T-helper 22 cell (primary cell): Measurements from ENCODE around the gene PLXND1.

Source experiments
- DNase-seq: peaks from one replicate; pipeline ENCODE4 v3.0.0-alpha.2; 2020; ENCODE audit warnings: low read depth

Gene PLXND1

DNA sequence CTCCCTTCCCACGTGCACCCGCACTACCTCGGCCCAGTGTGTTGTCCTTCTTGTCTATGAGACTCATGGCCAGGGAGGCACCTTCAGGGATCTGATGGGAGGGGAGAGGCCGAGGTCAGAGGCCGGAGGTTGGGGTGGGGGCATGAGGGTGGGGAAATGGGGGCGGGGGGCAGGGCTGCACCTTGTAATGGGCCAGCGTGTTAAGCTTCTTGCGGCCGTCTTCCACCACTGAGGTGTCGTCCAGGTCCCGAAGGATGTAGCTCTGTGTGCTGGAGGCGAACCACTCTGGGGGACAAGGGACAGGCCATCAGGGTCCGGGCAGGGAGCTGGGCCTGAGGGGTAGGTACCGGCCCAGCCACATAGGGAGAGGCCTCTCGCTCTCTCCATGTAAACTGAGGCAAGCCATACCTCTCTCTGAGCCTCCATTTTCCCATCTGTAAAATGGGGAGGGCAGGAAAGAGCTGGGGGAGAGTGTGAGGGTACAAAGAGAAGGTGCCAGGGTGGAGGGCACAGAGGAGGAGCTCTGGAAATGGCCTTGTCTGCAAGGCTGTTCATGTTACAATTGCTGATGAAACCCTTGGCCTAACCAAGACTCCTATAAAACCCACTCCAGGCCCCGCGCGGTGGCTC is 44.7 kb downstream of the PLXND1 start:
- no peak for DNase-seq

DNA sequence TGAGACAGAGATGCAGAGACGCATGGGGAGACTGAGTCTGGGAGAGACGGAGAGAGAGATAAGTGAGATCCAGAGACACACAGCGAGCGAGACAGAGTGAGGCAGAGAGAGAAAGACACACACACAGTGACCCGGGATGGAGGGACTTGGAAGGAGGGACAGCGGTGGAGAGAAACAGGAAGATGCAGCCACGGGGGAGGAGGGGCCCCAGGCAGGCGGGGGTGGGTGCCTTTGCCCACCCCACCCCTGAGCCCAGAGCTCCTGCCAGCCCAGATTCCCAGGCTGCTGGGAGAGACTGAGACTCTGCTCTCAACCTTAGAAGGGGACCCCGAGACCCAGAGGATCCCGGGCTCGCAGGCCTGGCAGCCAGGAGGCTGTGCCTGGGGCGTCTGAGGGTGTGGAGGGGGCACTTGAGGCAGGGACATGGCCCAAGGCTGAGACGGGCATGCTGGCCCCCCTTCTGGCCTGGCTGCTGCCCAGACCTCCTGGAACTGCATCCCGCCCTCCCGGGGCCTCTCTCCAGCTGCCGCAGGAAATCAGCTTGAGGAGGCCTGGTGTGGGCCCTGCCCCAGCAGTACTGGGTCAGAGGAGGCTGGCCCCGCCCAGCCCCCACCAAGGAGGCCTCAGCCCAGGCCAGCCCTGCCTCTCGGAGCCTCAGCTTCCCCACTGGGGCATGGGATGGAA is 45.4 kb downstream of the PLXND1 start:
- no peak for DNase-seq

DNA sequence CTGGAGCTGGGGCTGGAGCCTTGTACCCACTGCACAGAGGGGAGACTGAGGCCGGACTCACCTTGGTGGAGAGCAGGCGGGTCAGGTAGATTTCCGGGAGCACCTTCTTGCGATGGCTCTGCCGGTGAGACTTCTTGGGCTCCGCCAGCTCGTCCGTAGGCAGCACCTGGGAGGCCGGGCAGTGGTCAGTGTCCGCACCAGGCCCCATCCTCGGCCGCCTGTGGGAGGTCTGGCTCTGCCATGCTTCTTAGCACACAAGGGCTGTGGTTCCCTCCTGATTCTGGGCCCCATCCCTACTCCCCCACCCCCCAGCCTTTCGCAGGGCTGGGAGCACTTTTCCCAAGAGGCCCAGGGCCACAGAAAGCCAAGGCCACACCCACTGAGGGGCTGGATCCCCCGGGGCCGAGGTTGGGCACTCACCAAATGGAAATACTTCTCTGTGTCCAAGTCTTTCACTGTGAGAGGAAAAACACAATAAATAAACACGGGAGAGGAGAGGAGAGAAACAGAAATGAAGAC is 46.1 kb downstream of the PLXND1 start:
- no peak for DNase-seq

DNA sequence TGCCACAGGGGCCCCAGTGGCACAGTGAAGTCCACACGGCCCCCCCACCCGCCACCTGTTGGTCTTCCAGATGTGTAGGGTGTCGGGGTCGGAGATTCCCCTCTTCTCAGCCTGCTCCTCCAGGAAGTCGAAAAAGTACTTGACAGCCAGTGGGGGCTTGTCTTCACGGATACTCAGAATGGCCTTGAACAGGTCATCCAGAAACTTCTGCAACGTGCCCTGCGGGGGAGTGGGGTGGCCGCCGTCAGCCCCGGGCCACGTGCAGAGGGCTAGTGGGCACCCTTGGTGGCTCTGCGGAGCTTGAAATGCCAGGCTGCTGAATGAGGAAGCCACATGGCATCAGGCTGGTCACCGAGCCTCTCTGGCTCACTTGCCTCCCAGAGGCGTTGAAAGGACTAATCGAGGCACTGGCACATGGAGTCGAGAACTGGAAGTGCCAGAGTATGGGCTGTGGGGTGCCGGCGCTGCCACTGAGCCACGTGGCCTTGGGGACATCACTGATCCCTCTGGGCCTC is 46.9 kb downstream of the PLXND1 start:
- no peak for DNase-seq

DNA sequence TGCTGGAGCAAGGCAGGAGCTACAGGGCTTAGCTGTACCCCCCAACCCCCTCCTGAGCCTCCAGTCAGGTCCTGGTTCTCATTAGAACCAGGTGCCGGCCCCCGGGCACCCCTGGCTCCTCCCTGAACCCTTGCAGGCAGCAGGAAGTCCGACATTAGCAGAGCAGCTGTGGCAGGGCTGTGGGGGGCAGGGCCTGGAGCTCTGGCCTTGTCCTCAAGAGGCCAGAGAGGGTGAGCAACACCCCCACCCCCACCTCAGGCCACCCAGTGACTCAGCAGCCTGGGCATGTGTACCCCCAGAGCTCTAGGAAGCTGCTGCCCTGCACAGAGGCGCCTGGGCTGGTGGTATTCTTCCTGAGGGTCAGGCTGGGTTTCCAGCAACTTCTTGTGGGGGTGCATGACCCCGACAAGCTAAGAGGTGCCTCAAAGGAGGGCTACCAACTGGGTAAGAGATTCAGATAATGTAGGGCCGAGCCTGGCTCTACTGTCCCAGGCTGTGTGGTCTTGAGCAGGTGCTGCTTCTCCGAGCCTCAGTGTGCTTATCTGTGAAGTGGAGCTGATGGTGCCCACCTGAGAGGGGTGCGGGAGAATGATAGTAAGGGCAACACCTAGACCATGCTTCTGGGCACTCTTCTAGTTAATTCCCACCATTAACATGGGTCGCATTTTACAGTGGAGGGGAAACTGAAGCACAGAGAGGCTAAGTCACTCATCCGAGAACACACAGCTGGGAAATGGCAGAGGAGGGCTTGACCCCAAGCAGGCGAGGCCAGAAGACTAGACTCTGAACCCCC is 47.5 kb downstream of the PLXND1 start:
- DNase-seq = no peak

DNA sequence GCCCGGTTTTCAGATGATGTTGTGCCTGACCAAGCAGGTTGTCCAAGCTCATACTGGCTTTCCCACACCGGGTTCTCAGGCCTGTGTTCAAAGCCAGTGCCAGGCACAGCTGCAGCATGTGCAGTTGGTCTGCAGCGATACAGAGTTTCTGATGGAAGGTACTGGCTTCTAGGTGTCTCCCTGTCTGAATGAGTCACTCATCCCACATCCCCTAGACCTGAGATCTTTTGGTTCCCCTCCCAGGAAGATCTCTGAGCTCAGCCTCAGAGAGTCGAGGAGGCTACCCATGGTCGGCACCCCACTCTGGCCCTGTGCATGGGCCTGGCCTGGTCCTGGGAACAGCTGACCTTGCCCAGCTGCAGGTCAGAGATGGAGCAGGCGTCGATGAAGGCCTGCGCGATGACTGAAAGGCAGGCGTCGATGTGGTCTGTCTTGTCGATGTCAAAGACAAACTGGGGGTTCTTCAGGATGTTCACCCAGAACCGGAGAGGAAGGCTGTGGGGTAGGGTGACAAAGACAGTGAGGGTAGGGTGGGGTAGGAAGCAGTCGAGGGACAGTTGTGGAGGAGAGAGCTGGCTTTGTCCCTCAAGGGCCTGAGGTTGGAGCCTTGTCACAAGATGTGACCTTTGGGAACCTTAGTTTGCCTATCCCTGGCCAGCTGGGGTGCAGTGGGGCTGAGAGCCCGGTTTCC is 48.2 kb downstream of the PLXND1 start:
- no peak for DNase-seq

DNA sequence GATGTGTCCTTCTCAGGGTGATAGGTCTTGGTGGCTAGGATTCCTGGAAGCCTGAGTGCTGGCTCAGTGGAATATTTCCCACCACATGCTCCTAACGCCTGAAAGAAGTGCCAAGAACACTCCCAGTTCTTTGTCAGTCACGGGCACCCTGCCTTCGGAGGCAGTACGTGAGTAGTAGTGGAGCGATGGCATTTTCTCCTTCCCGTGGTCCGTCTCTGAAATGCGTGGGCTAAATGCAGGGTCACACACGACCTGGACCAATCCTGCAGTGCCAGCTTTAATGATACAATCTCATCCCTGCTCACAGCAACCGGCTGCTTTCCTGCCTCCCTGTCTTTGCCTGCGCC is 49.0 kb downstream of the PLXND1 start:
- no peak for DNase-seq

DNA sequence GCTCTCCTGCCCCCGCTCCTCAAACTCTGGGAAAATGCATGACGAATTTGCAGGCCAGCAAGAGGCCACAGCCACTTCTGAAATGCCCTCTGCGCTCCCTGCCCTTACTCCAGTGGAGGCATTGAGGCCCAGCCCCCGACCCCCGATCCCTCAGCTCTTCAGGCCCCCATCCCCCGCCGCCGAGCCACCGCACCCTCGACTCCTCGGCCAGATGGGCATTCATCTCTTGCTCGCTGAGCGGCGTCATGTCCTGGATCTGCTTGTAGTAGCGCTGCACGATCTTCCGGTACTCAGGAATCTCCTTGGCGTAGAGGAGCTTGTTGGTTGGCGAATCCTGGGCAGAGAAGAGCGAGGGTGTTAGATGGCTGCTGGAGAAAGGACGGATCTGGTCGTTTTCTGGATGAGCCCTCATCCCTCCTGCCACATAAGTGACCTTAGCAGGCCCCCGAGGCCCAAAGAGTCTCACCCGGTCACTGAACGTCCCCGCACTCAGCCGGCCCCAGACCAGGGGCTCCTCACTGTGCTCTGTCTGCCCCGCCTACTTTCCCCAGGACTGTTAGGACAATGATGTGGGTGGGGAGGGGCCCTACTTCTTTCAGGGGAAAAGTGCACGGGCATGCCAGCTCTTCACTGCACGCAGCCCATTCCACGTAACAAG is 49.5 kb downstream of the PLXND1 start:
- DNase-seq = no peak

DNA sequence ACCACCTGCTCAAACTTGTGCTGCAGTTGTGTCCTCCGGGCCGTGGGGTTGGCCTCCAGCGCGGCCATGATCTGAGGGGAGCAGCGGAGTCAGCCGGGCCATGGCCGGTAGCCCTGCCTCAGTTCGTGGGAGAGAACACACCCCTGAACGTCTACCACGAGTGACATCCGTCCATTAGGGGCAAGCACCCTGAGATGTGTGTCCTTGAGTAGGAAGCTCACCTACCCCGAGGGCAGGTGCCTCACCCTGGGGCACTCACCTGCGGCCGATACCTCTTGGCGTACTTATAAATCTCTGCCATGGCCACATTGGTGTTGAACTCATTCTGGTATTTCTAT is 50.1 kb downstream of the PLXND1 start:
- DNase-seq = no peak

DNA sequence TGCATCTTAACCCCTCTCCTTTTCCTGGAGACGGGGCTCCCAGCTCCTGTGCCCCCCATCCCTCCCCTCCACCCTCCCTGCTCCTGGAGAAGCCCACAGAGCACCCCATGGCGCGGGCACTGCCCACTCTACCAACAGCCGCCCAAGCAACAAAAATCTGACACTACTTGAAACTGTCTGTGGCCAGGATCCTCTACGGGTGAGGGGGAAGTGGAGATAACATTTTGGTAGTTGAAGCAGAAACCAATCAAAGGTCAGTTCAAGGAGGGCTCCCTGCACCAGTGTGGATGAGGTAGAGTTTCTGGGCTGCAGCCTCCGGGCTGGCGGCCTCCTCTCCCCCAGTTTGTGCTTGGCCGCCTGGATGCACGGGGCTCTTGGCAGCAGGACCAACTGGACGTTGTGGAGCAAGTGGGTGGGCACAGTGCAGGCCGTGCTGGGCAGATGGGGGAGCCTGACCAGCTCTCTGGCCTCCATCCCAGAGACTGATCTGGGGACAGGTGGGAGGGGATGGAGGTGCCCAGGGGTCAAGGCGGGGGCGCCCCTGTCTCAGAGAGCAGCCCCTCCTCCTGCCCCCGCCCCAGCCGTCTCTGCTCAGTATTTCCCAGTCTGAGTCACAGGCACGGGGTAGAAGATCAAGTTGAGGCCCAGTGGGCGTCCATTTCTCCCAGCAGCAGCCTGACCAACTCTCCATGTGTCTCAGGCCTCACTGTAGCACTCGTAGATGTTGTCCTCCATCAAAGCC is 50.7 kb downstream of the PLXND1 start:
- no peak for DNase-seq

DNA sequence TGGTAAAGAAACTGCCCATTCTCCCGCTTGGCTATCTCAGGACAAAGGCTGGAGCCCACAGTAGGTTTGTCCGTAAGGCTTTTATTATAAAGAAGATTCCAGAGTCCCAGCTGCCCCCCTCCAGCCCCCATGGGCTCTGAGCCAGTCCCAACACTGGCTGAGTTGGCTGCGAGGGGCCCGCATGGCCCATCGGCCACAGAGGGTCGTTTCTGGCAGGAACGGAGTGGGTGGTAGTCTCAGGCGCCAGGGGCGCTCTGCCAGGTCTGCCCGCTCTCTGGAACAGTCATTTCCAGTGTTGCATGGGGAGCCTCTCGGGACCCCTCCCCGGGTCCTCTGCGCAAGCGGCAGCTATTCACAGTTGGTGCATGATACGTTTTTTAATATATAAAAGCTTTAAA is 51.3 kb downstream of the PLXND1 start:
- no peak for DNase-seq

DNA sequence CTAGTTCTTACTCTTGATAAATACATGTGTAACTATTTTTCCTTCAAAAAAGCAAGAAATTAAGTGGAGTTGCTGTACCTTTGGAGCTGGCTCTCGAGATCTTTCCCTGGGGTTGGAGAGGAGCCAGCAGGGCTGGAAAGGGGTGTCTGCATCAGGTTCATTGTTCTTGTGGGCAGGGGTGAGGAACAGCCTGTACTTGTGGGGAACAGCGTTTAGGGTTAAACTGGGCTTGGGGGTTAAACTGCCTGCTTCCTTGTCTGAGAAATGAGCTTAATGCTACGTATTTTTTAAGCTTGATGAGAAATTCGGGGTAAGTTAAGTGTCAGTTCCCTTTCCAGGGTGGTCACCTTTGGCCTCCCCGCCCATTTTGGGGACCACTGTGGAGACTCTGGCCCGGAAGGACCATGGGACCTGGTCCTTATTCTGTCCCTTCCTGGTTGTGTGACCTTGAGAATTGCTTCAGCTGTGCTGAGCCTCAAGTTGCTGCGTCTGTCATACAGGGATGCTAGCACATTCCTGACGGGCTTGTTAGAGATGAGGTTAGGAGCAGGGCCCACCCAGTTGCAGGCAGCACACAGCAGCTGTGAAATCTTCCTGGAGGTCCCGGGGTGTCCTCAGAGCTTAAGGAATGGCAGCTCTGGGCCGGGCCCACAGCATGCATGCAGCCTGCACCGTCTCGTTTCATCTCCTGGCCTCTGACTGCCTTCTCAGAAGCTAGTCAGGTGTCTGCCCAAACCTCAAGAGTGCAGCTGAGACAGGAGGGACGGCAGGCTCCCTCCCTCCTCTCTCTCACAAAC is 51.9 kb downstream of the PLXND1 start:
- no peak for DNase-seq

DNA sequence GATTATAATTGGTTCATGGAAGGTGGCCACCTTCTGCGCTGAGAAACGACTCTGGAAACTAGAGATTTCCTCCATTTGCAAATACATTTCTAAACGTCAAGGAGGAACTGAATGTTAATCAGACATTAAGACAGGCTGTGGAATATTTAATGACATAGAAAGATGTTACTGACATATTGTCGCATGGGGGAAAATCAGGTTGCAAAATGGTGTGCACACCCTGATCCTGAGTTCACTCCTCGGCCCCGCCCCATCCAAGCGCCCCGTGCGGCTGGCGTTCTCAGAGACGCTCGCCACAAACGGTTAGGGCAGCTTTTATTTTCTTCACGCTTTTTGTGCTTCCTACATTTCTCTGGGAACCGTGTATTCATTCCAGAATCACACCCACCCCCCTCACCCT is 52.8 kb downstream of the PLXND1 start:
- DNase-seq = no peak

DNA sequence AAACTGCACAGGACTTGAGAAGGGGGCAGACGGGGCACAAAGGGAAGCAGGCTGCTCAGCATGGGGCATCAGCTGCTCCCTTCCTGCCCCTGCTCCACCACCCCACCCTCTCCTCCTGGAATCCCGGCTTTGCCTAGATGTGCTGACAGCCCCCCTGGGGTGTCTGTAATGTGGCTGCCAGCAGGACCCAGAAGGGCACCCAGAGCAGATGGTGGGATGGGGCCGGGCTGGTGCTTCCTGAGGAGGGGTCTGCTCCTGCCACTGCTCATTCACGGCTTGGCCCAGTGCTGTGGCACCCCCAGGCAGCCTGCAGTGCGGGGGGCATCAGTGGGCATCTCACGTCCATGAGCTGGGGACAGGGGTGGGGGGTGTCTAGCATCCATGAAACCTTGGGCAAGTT is 53.3 kb downstream of the PLXND1 start:
- no peak for DNase-seq

DNA sequence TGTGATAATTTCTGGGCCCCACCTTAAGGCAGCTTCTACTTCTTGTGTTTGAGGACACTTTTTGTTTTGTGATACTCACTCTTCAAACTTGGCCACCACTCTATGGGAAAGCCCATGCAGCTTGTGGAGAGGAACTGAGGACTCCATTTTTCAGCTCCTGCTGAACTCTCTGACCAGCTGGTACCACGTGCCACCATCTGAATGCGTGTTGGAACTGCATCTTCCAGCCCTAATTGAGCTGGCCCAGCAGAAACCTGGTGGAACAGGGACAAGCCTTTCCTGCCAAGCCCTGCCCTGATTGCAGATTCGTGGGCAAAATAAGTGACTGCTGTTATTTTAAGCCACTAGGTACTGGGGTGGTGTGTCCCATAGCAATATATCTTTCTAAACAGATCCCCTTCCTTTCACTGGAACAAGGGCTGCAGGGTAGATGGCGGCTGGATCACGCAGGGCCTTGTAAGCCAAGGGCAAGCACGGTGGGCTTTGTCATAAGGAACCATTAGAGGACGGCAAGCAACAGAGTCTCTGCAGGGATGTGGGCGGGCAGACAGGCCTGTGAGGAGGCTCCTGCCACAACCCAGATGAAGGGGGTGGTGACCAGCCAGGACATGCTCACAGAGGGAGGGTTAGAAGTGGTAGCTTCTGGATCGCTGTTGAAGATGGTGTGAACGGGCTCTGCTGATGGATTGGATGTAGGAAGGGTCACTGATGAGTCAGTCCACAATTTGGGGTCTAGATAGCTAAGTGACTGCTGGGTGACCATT is 54.0 kb downstream of the PLXND1 start:
- DNase-seq = no peak

DNA sequence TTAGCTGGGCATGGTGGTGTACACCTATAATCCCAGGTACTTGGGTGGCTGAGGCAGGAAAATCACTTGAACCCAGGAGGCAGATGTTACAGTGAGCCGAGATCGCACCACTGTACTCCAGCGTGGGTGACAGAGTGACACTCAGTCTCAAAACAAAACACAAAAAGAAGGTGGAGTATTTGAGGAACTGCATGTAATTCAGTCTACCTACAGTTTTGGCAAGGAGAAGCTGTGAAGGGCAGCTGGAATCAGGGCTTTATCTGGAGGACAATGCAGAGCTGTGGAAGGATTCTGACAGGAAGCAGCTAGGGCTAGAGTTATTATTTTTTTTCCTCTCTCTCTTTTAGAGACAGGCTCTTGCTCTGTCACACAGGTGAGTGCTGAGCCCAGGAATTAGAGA is 56.7 kb downstream of the PLXND1 start:
- DNase-seq = no peak

DNA sequence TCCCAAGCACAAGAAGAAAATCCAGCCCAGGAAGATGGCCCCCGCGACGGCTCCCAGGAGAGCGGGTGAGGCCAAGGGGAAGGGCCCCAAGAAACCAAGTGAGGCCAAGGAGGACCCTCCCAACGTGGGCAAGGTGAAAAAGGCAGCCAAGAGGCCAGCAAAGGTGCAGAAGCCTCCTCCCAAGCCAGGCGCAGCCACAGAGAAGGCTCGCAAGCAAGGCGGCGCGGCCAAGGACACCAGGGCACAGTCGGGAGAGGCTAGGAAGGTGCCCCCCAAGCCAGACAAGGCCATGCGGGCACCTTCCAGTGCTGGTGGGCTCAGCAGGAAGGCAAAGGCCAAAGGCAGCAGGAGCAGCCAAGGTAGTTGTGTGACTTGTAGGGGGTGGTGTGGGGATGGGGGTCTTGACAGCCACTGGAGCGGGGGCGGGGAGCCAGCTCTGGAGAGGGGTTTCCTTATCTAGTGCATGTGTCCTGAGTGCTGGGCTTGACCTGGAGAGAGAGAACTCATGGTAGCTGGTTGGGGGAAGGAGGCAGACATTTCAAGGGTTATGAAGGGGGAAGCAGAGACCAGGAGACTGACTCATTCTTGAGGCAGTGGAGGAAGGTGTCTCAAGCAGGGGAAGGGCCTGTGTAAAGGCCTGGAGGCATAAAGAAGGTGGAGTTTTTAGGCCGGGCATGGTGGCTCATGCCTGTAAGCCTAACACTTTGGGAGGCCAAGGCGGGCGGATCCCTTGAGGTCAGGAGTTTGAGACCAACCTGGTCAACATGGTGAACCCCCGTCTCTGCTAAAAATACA is 57.3 kb downstream of the PLXND1 start:
- DNase-seq = no peak

DNA sequence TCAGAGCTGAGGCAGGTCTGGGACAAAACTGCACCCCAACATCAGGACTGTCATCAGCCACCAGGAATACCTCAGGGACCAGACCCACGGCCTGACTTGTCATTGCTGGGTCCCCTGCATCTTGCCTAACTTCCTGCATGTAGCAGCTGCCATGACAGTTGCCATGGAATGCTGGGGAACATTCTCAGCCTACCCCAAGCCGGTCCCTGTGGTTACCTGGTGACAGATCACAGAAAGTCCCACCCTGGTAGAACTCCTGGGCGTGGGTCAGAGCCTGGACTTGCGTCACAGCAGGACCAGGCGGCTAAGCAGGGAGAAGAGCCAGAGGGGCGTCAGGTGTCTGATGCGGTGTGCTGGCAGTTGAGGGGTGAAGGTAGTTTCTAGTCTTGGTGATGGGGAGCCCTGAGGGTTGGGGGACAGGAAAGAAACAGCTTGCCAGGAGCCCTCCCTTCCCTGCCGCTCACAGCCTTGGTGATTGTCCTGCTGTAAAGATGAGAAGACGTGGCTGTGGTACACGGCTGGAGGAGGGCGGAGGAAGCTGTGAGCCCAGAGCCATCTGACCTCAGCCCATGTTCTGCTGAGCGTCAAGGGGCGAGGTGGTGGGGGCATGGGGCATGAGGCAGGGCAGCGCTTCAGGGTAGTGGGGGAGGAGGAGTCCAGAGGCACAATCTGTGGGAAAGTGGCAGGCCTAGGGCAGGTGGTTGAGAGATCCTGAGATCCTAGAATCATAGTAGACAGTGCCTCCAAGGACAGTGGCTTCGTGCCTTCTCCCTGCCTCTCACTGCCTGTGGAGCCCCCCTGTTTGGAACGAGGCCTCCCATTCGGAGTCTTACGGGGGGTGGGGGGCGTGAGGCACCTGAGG is 58.1 kb downstream of the PLXND1 start:
- no peak for DNase-seq
